ENCODE data around the gene TLX2. TPM values are rescaled to one million over a fixed set of nuclear protein-coding genes. Genes with fewer than 3 reads are reported as not detected.

Gene TLX2
- total RNA-seq, 4 donors from 2014 or later, result not detected

- no peak overlapping the region for H3K4me3 ChIP-seq (ENCODE audit: low read depth, poor library complexity, severe bottlenecking)
- TF ChIP-seq POLR2A (IDR thresholded peaks at IDR 0.05), result no peak
- TF ChIP-seq CTCF (IDR thresholded peaks at IDR 0.05), result no peak
- intact Hi-C loops (cut with DNase I; ENCODE audit: low total_unique reads), result no loop called here
- DNase-seq (ENCODE audit: low spot score in 2 of 2), result no peak
Measured at GRCh38 chr2:74566754-74567085, 52.5 kb downstream of the TLX2 start.

Other genes starting within 250 kb of the TLX2 start
- 1 to 10 TPM; 3.0 to 5.6 (median 3.7) TPM for gene SLC4A5, start 171.0 kb upstream of the TLX2 start, total RNA-seq
- gene DCTN1, start 134.1 kb upstream of the TLX2 start, total RNA-seq, result 100 to 1,000 TPM in 1 of 4 donors, 10 to 100 TPM in 3; 76.5 to 106 (median 95.8) TPM
- 1 to 10 TPM in 3 of 4 donors, under 1 TPM in 1; 0.34 to 2.4 (median 1.2) TPM for gene C2orf81, start 92.8 kb upstream of the TLX2 start, total RNA-seq
- gene WDR54, start 92.7 kb upstream of the TLX2 start, total RNA-seq, result 10 to 100 TPM in 1 of 4 donors, 1 to 10 TPM in 3; 5.5 to 13.3 (median 8.0) TPM
- gene RTKN, start 72.5 kb upstream of the TLX2 start, total RNA-seq, result 10 to 100 TPM; 44.9 to 71.8 (median 48.3) TPM
- 10 to 100 TPM; 19.3 to 39.6 (median 31.8) TPM for gene INO80B, start 59.4 kb upstream of the TLX2 start, total RNA-seq
- gene WBP1, start 56.0 kb upstream of the TLX2 start, total RNA-seq, result 10 to 100 TPM; 35.9 to 44.9 (median 38.1) TPM
- 10 to 100 TPM; 49.5 to 57.4 (median 52.5) TPM for gene MOGS, start 49.1 kb upstream of the TLX2 start, total RNA-seq
- gene MRPL53, start 41.8 kb upstream of the TLX2 start, total RNA-seq, result 10 to 100 TPM; 24.9 to 70.0 (median 29.5) TPM
- 10 to 100 TPM; 11.7 to 16.1 (median 13.4) TPM for gene CCDC142, start 31.5 kb upstream of the TLX2 start, total RNA-seq
- gene TTC31, start 31.4 kb upstream of the TLX2 start, total RNA-seq, result 10 to 100 TPM; 18.4 to 26.1 (median 21.9) TPM
- gene LBX2, start 14.8 kb upstream of the TLX2 start, total RNA-seq, result 1 to 10 TPM in 1 of 4 donors, under 1 TPM in 1, not detected in 2; 0.55 to 1.2 TPM
- gene PCGF1, start 6.8 kb upstream of the TLX2 start, total RNA-seq, result 10 to 100 TPM; 13.3 to 38.4 (median 24.1) TPM
- gene DQX1, start 11.8 kb downstream of the TLX2 start, total RNA-seq, result 1 to 10 TPM; 1.9 to 8.0 (median 6.2) TPM
- 100 to 1,000 TPM in 3 of 4 donors, 10 to 100 TPM in 1; 94.0 to 116 (median 112) TPM for gene AUP1, start 15.3 kb downstream of the TLX2 start, total RNA-seq
- gene HTRA2, start 15.5 kb downstream of the TLX2 start, total RNA-seq, result 10 to 100 TPM; 22.6 to 28.6 (median 25.2) TPM
- 1 to 10 TPM in 3 of 4 donors, under 1 TPM in 1; 0.17 to 2.5 (median 1.4) TPM for gene LOXL3, start 39.5 kb downstream of the TLX2 start, total RNA-seq
- gene DOK1, start 40.3 kb downstream of the TLX2 start, total RNA-seq, result 1 to 10 TPM; 3.8 to 7.2 (median 4.7) TPM
- gene M1AP, start 133.9 kb downstream of the TLX2 start, total RNA-seq, result 1 to 10 TPM in 1 of 4 donors, under 1 TPM in 2, not detected in 1; 0.38 to 2.7 (median 0.52) TPM
- gene SEMA4F, start 139.8 kb downstream of the TLX2 start, total RNA-seq, result 1 to 10 TPM; 1.6 to 4.5 (median 3.4) TPM

Measured in lower leg skin (tissue), 4 donors.